ENCODE results near the gene TF.
A peak's percentile ranks its signal among the peaks of the same experiment; 100 is the strongest.
"Not testable (repeated sequence)": the region's sequence is repeated elsewhere in the genome, so short reads cannot be mapped to it uniquely, and the experiment has no call there.

The TF gene

GRCh38 chr3:133765256-133765655, 19.1 kb downstream of the TF start:
- no peak for DNase-seq (ENCODE audit: low spot score)

GRCh38 chr3:133767607-133768006, 21.4 kb downstream of the TF start:
- DNase-seq (ENCODE audit: low spot score): no peak

- no peak for DNase-seq (ENCODE audit: low spot score)
Measured at GRCh38 chr3:133769536-133769935, 23.3 kb downstream of the TF start.

DNA sequence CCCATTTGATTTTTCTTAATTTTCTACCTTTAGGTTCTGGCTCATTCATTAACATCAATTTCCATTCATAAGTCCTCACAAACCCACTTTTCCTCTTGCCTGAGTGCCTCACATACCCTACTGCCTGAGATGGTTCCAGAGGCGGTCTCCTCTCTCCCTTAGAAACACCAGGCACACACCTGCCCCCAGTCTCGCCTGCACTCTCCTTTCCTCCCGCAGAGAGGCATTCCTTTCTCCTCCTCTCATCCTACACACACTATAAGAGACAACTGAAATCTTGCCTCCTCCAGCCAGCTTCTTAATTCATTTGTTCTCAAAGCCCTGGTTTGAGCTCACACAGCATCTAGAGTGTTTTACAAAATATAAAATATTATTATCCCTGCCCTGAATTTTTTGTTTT, 27.5 kb downstream of the TF start:
- DNase-seq (ENCODE audit: low spot score): no peak

DNA sequence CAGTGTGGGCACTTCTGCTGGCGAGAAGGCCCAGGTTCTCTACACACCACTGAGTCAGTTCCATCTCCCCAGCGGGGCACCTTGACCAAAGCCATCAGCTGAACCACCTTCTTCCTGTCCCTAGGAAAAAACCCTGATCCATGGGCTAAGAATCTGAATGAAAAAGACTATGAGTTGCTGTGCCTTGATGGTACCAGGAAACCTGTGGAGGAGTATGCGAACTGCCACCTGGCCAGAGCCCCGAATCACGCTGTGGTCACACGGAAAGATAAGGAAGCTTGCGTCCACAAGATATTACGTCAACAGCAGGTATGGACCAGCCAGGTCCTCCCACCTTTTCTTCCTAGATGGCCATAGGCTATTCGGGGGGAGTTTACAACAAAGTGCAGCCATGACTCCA, 29.1 kb downstream of the TF start:
- no peak for DNase-seq (ENCODE audit: low spot score)

DNA sequence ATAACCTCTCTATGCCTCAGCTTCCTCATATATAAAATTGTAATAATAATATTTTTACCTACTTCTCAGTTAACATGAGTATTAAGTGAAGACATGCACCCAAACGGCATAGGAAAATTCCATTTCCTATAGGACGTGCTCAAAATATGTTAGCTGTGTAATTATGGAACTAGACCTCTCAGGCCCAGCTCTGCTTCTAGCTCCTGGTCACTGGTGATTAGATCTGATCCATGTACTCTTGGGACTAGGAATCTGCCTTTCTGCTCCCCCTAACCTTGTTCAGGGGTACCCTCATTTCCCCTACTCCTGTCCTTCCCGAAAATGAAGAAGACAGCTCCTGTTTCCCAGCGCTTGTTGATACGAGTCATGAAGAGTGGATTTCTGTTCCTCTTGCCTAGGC, 29.6 kb downstream of the TF start:
- no peak for DNase-seq (ENCODE audit: low spot score)

GRCh38 chr3:133776794-133777438, 30.7 kb downstream of the TF start:
- no peak for DNase-seq (ENCODE audit: low spot score)

- no peak for DNase-seq (ENCODE audit: low spot score)
Measured at GRCh38 chr3:133777807-133778568, 31.8 kb downstream of the TF start.

- no peak for DNase-seq (ENCODE audit: low spot score)
Measured at GRCh38 chr3:133779626-133780203, 33.5 kb downstream of the TF start.

- not testable (repeated sequence) for DNase-seq (ENCODE audit: low spot score)
Measured at GRCh38 chr3:133780756-133781155, 34.6 kb downstream of the TF start.

DNA sequence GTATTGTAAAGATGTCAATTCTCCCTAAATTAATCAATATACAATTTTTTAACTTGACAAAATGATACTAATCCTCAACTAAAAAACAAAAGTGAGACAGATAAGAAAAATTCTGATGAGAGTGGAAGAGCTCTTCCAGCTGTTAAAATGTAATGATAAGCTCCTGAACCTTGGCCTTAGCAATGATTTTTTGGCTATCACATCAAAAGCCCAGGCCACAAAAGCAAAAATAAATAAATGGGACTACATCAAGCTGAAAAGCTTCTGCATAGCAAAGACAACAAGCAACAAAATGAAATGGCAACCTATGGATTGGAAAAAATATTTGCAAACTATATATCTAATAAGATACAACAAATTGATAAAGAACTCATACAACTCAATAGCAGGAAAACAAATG, 35.4 kb downstream of the TF start:
- DNase-seq (ENCODE audit: low spot score): no peak

GRCh38 chr3:133782454-133782853, 36.3 kb downstream of the TF start:
- DNase-seq (ENCODE audit: low spot score): no peak

DNA sequence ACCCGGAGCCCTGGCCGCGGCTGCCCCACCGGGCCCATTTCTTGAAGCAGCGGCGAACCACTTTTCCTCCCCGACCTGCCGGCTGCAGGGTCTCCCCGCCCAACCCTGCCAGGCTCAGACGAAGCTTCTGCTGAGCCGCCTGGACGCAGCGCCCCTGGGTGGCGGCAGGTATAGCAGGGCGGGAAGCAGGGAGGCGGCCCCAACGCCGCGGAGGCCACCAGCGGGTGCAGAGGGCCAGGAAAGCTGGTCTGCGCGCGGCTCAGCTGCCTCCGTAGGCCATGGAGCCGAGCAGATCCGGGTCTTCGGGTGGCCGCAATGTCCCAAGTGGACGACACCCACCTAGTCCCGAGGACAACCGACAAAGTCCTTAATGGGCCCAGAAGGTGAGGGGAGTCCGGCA, 37.6 kb downstream of the TF start:
- no peak for DNase-seq (ENCODE audit: low spot score)

DNA sequence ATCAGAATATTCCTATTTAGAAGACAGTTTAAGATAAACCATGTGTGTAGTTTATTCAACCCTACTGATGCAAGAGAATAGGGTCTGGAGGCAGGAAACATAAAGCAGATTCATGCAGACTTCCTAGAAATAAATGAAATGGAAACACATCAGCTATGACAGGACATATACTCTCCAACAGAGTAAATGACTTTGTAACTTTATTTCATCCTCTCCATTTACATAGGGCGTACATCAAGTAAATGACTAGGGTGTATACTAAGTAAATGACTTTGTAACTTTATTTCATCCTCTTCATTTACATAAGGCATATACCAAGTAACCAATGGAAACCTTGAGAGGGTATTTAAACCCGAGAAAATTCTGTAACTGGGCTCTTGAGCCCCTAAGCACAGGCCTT, 41.8 kb downstream of the TF start:
- no peak for DNase-seq (ENCODE audit: low spot score)

GRCh38 chr3:133792171-133792763, 46.1 kb downstream of the TF start:
- DNase-seq (ENCODE audit: low spot score): no peak

GRCh38 chr3:133797396-133798105, 51.4 kb downstream of the TF start:
- no peak for DNase-seq (ENCODE audit: low spot score)

DNA sequence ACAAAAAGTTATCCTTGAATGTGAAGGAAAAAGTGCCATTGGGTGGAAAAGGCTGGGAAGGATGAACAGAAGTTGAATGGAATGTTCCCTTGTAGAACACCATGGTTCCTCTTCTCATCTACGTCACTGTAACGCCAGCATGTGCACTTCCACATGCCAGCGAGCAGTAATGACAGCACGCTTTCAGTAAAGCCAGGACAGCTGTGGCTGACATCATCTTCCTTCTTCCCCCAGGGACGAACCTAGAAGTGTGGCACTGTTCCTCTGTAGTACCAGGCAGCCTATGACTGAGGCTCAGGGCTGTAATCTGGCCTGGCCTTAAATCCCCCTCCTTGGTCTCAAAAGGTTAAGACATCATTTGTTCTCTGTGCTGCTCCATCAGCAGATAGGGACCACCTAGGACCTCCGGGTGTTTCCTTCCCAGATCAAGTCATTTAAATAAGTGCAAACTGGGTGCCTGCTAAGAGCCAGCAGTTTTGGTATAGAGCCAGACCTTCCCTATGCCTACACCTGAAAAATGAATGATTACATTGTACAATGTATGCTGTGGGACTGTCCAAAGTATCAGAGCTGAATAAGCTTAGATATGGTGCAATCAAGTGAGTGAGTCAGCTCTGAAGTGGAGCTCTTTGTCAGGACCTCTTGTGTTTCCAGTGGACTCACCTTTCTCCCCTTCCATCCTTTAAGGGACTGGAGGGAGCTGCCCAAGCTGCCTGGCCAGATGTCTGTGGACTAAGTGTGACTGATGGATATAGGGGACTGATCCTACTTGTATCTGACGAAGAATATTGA, 53.8 kb downstream of the TF start:
- DNase-seq (ENCODE audit: low spot score): no peak

DNA sequence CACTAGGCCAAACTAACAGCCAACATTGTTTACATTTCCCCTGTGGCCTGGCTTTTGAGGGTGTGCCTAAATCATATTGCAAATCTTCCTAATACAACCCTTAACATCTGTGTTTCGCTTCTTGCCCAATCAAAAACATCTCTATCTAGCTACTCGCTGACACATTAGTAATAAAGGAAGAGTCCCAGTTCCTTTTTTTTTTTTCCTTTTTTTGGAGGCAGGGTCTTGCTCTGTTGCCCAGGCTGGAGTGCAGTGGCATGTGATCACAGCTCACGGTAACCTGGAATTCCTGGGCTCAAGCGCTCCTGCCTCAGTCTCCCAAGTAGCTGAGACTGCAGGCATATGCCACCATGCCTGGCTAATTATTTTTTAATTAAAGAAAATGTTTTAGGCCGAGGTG, 57.3 kb downstream of the TF start:
- DNase-seq (ENCODE audit: low spot score): no peak

- DNase-seq (ENCODE audit: low spot score): no peak
Measured at GRCh38 chr3:133804896-133805295, 58.7 kb downstream of the TF start.

GRCh38 chr3:133805384-133805701, 59.1 kb downstream of the TF start:
- DNase-seq (ENCODE audit: low spot score): no peak

GRCh38 chr3:133805702-133806475, 59.7 kb downstream of the TF start, which contains the start of gene SRPRB:
Gene SRPRB (plus strand): TSS chr3:133805815. CDS start chr3:133805849, 34 bp downstream.
- DNase-seq (ENCODE audit: low spot score): peak; percentile 98

Measured in GM03348 (cell line).